GM12878 (cell line): Measurements from ENCODE around the gene EML3.

Experiments
- CREM ChIP-seq: IDR thresholded peaks from 2 replicates; pipeline ENCODE4 v1.6.1; 2014; ENCODE audit warnings: antibody characterized with exemption, low read depth
- CTCF ChIP-seq, 3 experiments: IDR thresholded peaks in 2 of 3; conservative IDR thresholded peaks in 1 of 3; 2 replicates each; pipeline ENCODE4 v1.5.1; 2011; ENCODE audit warnings: low read depth in 3 of 3, low read length in 3 of 3, mild to moderate bottlenecking in 3 of 3, control low read depth in 2 of 3, moderate library complexity in 2 of 3, inconsistent platforms in 1 of 3, mixed read lengths in 1 of 3; ENCODE audit not compliant: control insufficient read depth in 2 of 3, insufficient read depth in 1 of 3; ENCODE audit errors: extremely low read depth in 1 of 3
- DPF2 ChIP-seq: fragments of 450-650 bp; IDR thresholded peaks from 2 replicates; pipeline ENCODE4 v1.6.1; 2017; ENCODE audit warnings: mild to moderate bottlenecking
- EP300 ChIP-seq, 2 experiments: fragments of 150-350 bp in 1 of 2; IDR thresholded peaks; 2 replicates each; pipeline ENCODE4 v1.6.1; 2011 to 2012; ENCODE audit warnings: low read depth in 2 of 2, low read length in 2 of 2, borderline replicate concordance in 1 of 2, improper control_type of control experiment in 1 of 2, inconsistent platforms in 1 of 2; ENCODE audit not compliant: control insufficient read depth in 1 of 2
- EZH2 ChIP-seq: IDR thresholded peaks from 2 replicates; pipeline ENCODE4 v1.6.1; 2012; ENCODE audit warnings: low read depth, mild to moderate bottlenecking, control low read depth, inconsistent platforms, low read length, borderline replicate concordance; ENCODE audit not compliant: control insufficient read depth
- NFIC ChIP-seq: IDR thresholded peaks from 2 replicates; pipeline ENCODE4 v1.6.1; 2012; ENCODE audit warnings: low read depth, mild to moderate bottlenecking, inconsistent platforms, low read length, moderate library complexity
- POLR2AphosphoS5 ChIP-seq: IDR thresholded peaks from 2 replicates; pipeline ENCODE4 v1.6.1; 2011; ENCODE audit warnings: mild to moderate bottlenecking, low read length, inconsistent platforms

- TF ChIP-seq NFIC (no peak), EZH2 (no peak), DPF2 (no peak), CTCF (IDR thresholded peaks at IDR 0.05 in 2 of 3, conservative IDR thresholded peaks at IDR 0.05 in 1 of 3; ENCODE audit: control insufficient read depth in 2 of 3, extremely low read depth in 1 of 3, insufficient read depth in 1 of 3, low read depth in 3 of 3, low read length in 3 of 3) (no peak), EP300 (IDR thresholded peaks at IDR 0.05; ENCODE audit: borderline replicate concordance in 1 of 2, control insufficient read depth in 1 of 2, low read depth in 2 of 2, low read length in 2 of 2) (no peak), POLR2AphosphoS5 (no peak), CREM (no peak)
These were observed 53.9 kb downstream of the EML3 start for GRCh38 chr11:62558669-62559068.
